Activated naive CD4-positive, alpha-beta T cell treated with anti-CD3 and anti-CD28 coated beads, Interleukin-2, amount 50 U/mL, for 72 hours (primary cell): ENCODE data around the gene LCTL. TPM values are rescaled to one million over a fixed set of nuclear protein-coding genes. Genes with fewer than 3 reads are reported as not detected.
"Not testable (repeated sequence)": the region's sequence is repeated elsewhere in the genome, so short reads cannot be mapped to it uniquely, and the experiment has no call there.

ENCODE experiments used
- ATAC-seq, 2 donors: fragments of 150-1000 bp; cut with Tn5 transposase; 2 replicates each; pipeline ENCODE4 v1.10.0; 2021; ENCODE audit warnings: mild to moderate bottlenecking in 2 of 2, moderate library complexity in 2 of 2
- DNase-seq, 2 donors: peaks; one replicate each; pipeline ENCODE4 v3.0.0; 2021 to 2022; ENCODE audit warnings: low spot score in 2 of 2
- H3K27ac Mint-ChIP-seq, 2 donors: one replicate each; pipeline ENCODE4 v1.8.0; 2022; ENCODE audit warnings: mild to moderate bottlenecking in 2 of 2, mixed read lengths in 2 of 2
- H3K36me3 Mint-ChIP-seq, 2 donors: one replicate each; pipeline ENCODE4 v1.8.0; 2022; ENCODE audit warnings: mixed read lengths in 2 of 2
- H3K9me3 Mint-ChIP-seq, 2 donors: one replicate each; pipeline ENCODE4 v1.8.0; 2022; ENCODE audit warnings: mixed read lengths in 2 of 2
- total RNA-seq, 2 donors: library from RNA; stranded (reverse); gene quantifications; one replicate each; pipeline ENCODE4 v1.2.3, GENCODE V29; 2022

Gene LCTL
- total RNA-seq, 2 donors from 2014 or later, result not detected

DNA sequence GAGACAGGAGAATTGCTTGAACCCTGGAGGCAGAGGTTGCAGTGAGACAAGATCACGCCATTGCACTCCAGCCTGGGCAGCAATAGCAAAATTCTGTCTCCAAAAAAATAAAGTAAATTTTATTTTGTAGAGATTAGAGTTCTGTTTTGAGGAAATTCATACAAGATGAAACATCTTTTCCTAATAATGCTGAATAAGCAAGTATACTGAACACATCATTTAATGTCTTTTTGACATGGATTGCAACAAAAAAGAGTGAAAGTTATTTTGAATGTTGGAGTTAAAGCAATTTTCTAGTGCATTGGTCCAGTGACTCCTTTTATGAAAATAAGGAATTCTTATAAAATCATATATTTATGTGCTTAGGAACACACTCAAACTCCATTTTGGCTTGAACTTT is 20.5 kb downstream of the LCTL start:
- no peak for ATAC-seq
- DNase-seq, result no peak
- Mint-ChIP-seq H3K9me3 (no peaks in the 10 kb centered on the region), H3K36me3 (peaks cover 9 to 11% of the 10 kb centered on the region in 2 donors), H3K27ac (no peak overlapping the region)

DNA sequence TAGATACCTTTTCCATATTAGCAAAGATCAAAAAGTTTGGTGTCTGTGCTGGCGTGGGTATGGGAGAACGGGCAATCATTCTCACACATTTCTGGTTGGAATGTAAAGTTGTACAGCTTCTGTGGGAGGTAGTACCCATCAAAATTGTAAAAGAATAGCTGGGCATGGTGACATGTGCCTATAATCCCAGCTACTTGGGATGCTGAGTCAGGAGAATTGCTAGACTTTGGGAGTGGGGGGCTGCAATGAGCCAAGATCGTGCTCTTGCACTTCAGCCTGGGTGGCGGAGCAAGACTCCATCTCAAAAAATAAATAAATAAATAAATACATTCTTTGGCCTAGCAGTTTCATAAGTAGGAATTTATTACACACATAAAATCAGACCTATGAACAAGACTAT is 22.9 kb downstream of the LCTL start:
- ATAC-seq, result no peak

DNA sequence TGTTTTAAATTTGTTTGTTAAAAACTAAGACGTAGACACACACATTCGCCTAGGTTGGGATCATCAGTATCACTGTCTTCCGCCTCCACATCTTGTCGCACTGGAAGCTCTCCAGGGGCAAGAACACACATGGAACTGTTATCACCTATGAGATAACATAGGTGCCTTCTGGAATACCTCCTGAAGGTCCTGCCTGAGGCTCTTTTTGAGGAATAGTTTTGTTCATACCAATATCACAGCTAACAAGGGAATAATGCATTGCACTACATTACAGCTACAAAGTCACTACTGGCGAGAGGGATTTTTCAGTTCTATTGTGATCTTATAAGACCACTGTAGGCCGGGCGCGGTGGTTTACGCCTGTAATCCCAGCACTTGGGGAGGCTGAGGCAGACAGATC is 30.7 kb downstream of the LCTL start:
- Mint-ChIP-seq H3K27ac (no peak overlapping the region), H3K9me3 (no peaks in the 10 kb centered on the region), H3K36me3 (peaks cover 9 to 11% of the 10 kb centered on the region in 2 donors)
- ATAC-seq, result no peak
- DNase-seq, result no peak

More for the DNA sequence above, 22.9 kb downstream of the LCTL start:
- Mint-ChIP-seq H3K36me3 (peaks cover 20% of the 10 kb centered on the region in 2 donors), H3K27ac (no peak overlapping the region), H3K9me3 (no peaks in the 10 kb centered on the region)
- DNase-seq, result no peak

DNA sequence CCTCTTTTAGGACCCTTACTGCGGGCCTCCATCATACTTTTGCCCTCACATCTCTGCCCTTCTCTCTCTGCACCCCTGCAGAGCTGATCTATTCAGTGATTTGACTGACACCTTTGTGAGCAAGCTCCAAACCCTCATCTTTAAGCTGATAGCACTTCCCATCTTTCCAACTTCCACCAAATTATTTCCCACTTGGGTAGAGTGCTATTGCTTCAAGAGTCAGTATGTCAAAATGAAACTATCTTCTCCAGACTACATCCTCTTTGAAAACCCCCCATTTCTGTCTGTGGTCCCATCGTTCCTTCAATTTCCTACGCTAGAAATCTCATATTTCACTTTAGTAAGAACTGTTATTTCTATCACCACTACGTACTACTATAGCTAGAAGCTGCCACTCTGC is 41.0 kb downstream of the LCTL start:
- Mint-ChIP-seq H3K27ac (no peak overlapping the region), H3K36me3 (peaks cover 9 to 13% of the 10 kb centered on the region in 2 donors)
- DNase-seq, result no peak

DNA sequence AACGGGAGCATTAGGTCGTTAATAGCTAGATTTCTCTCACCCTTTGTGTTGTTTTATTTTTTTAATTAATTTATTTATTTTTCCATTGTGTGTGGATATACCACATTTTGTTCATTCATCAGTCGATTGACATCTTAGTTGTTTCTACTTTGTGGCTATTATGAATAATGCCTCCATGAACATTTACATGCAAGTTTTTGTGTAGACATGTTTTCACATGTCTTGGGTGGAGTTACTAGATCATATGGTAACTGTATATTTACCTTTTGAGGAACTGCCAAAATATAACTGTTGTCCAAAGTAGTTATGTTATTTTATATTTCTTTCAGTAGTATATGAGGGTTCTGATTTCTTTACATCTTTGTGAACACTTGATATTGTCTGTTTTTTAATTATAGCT is 41.9 kb downstream of the LCTL start:
- no peak for ATAC-seq
- Mint-ChIP-seq H3K27ac (no peak overlapping the region), H3K36me3 (peaks cover 6 to 9% of the 10 kb centered on the region in 2 donors), H3K9me3 (no peaks in the 10 kb centered on the region)
- no peak for DNase-seq

More for the DNA sequence above, 41.0 kb downstream of the LCTL start:
- ATAC-seq, result no peak
- no peaks in the 10 kb centered on the region for H3K9me3 Mint-ChIP-seq

DNA sequence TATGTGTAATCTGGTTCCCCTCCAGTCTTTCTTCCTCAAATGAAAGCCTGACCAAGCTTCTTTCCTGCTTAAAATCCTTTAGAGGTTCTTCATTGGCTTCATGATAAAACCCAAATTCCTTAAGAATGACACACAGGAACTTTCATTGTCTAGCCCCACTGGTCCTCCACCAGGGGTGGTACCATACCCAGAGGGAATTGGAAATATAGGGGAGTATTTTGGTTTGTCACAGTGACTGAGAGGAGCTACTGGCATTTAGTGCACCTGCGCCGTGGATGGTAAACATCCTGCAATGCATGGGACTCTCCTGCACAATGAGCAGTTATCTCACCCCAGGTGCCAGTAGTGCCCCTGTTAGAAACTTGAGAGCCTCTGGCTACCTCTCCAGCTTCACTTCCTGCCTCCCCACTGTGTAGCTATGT is 49.9 kb downstream of the LCTL start:
- Mint-ChIP-seq H3K9me3 (no peaks in the 10 kb centered on the region), H3K36me3 (peaks cover 12 to 25% of the 10 kb centered on the region in 2 donors), H3K27ac (peak overlapping the region; percentile 11 to 56)
- DNase-seq (no peak), ATAC-seq (no peak)

DNA sequence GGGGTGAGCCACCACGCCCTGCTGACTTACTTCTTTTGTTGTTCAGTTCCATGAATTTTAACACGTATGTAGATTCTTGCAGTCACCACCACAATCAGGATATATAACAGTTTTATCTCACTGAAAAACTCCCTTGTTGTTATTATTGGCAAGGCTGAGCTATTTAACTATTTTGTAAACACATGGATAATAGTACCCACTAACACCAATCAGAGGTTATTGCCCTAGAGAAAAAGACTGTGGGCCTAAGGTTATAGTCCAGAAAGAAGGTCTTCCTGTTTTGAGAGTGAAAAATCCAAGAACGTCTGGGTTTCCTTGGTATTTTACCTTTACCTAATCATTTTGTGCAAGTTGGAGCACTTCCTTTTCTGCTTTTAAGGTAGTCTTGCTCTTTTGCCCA is 51.2 kb downstream of the LCTL start:
- H3K36me3 Mint-ChIP-seq, result peaks cover 12 to 25% of the 10 kb centered on the region in 2 donors
- no peak for ATAC-seq

DNA sequence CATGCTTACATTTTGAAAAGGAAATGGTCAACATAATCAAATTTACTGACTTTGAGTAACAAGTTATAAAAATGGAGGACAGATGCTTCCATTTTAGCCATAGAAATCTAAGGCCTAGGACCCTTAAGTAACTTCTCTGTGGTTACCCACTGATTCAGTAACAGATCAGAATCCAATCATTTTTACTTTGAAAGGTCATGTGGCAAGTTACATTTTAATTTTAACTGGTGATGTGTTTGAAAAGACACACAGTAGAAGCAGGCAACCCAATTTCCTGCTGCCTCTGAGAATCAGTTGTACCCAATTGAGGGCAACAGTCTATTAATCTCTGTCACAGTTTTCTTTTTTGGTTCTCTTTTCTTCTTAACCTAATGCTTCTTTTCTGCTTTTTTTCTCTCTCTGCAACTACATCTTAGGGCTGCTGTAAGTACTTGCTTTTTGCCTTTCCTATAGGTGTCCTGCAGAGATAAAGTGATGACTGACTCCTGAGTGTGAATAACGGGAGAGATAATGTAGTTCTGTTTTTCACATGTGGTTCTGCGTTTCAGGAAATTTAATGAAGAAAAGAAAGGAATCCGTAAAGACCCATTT is 57.4 kb downstream of the LCTL start:
- peaks cover 21 to 22% of the 10 kb centered on the region in 2 donors for H3K36me3 Mint-ChIP-seq
- no peaks in the 10 kb centered on the region for H3K9me3 Mint-ChIP-seq
- ATAC-seq (no peak), DNase-seq (no peak)
- no peak overlapping the region for H3K27ac Mint-ChIP-seq

More for the DNA sequence above, 51.2 kb downstream of the LCTL start:
- H3K9me3 Mint-ChIP-seq, result no peaks in the 10 kb centered on the region
- no peak for DNase-seq
- H3K27ac Mint-ChIP-seq, result no peak overlapping the region

DNA sequence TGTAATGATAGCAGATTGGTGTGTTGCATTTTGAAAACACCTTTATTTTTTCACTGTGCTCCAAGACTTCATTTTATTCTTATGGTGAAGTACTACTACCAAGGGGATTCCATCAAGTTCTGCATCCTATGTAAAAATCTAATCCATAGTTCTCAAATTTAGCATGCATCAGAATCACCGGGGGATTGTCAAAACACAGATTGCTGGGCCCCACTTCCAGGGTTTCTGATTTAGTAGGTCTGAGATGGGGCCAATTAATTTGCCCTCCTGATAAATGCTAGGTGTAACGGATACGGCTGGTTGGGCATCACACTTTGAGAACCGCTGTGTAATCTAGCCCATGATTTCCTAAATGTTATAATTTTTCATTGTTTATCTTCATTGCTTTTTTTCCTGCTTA is 60.0 kb downstream of the LCTL start:
- ATAC-seq, result no peak
- H3K9me3 Mint-ChIP-seq, result no peaks in the 10 kb centered on the region
- peak overlapping the region; percentile 95 to 100 for H3K27ac Mint-ChIP-seq
- no peak for DNase-seq
- peaks cover 32 to 40% of the 10 kb centered on the region in 2 donors for H3K36me3 Mint-ChIP-seq

DNA sequence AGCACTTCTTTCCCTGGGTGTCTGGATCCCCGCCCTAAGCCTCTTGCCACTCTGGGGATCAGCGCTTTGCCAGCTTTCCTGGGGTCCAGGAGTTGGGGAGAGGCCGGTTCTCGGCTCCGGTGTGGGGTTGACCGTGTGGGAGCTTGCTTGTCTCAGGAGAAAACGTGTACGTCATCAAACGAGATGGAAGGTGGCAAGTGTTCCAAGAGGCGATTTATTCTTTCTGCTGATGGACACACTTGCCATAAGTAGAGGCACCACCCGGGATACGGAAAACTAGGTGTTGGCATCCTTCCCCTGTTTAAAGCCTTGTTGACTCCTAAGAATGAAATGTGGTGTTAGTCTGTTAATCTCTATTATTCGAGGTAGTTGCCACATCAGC is 60.4 kb downstream of the LCTL start:
- H3K27ac Mint-ChIP-seq, result peak overlapping the region; percentile 95 to 100
- no peaks in the 10 kb centered on the region for H3K9me3 Mint-ChIP-seq
- H3K36me3 Mint-ChIP-seq, result peaks cover 34 to 44% of the 10 kb centered on the region in 2 donors
- ATAC-seq, result peak in 1 of 2 donors; percentile 23
- no peak for DNase-seq

DNA sequence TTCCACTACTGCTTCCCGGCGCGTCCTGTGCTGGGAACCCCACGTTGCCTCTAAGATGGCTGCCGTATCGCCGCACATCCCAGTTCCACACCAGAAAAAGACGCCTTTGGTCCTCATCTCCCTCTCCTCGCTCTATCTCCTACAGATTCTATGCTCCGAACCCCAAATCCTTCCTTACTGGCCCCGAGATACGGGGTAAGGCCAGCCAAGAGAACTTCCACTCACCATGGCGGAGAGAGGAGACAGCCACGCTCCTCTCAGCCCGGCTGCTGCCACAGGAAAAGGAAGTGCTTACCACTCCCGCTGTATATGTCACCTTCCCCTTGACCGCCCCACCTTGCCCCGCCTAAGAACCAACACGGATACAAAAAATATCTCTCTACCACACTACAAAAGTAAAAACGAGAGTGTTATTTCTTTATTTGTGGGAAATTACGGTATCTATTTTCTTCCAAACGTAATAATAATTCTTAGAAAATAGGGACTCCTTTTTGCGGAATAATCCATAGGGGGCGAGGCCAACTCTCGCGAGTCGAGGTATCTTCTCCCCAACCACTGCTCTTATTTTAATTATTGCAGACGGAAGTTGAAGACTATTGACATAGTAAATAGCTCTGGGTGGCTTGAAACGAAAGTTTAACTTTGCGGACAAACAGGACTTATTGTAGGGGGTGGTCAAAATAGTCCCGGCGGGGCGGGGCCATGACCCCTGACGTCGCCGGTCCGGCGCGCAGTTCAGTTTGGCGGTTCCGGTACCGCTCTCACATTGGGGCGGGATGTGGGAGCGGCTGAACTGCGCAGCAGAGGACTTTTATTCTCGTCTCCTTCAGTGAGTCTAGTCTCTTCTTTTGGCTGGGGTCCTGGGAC is 61.0 kb downstream of the LCTL start, which contains the start of the genes RPL4 and ZWILCH:
Gene RPL4 (minus strand): TSS at position 293 of the 867 bp plus-strand sequence. CDS start 65 bp downstream, at position 228.
Gene ZWILCH (plus strand): TSS at position 764 of the 867 bp plus-strand sequence. CDS start 13 bp downstream, at position 777.
- DNase-seq (peak; percentile 77 to 84), ATAC-seq (peak; percentile 92 to 93)
- H3K27ac Mint-ChIP-seq, result peak within 1 kb of the TSS; percentile 95 to 100
- H3K36me3 Mint-ChIP-seq, result peaks cover 40 to 50% of the 10 kb centered on the region in 2 donors
- H3K9me3 Mint-ChIP-seq, result no peaks in the 10 kb centered on the region

DNA sequence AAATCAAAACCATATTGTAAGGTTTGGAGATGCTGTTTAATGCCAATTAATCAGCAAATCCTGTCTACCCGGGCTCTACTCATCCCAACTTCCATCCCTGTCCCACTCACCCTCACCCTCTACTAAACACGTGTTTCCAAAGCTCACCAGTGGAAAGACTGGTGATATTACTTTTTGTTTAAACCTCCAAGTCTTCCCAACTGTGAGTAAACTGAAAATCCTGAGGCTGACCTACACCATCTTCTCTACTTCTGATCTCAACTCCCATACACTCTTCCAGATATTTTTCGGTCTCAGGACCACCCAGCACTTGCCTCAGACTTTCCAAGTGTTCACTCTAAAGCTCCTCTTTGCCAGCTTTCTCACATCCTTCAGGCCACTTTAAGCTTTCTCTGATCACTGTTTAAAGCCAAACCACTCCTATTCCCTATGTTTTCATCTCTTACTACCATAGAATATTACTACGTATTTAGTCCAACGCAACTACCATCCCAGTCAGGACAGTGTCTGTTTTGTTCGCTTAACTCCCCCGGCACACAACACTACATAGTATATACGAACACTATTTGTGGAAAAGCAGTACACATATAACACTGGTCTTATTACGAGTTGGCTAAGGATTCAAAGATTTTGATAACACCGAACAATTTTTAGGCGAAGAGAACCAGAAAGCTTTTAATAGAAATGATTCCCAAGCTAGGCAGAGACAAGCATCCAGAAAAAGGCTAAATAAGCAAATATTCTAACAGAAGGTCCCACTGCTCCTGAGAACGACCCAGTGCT is 61.8 kb downstream of the LCTL start:
- H3K27ac Mint-ChIP-seq, result peak overlapping the region; percentile 95 to 100
- no peaks in the 10 kb centered on the region for H3K9me3 Mint-ChIP-seq
- peaks cover 40 to 58% of the 10 kb centered on the region in 2 donors for H3K36me3 Mint-ChIP-seq
- ATAC-seq, result no peak
- no peak for DNase-seq

DNA sequence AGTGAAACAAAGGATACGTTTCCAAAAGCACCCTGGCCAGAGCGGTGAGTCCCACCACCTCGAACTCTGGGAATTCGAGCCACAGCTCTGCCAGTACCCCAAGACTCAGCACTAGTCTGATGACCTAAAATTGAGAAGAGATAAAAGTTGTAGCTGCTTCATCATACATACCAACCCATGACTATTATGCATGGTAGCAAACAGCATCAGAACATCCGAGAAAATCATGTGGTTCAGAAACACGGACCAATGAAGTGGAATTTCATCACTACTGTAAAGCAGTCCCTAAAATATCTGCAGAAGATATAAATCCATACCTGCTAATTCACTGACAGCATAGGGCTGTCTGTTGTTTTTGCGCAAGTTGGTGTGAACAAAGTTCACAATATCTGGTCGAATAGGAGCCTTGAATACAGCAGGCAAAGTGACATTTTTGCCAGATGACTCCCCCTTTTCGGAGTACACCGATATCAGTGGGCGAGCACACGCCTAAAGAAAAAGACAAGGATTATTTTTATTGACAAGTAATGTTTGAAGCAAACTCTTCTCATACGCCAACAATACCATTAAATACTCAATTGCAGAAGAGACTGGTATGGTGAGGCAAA is 62.7 kb downstream of the LCTL start:
- not testable (repeated sequence) for H3K9me3 Mint-ChIP-seq, ATAC-seq, DNase-seq
- H3K36me3 Mint-ChIP-seq, result peaks cover 40 to 58% of the 10 kb centered on the region in 2 donors
- H3K27ac Mint-ChIP-seq, result peak overlapping the region; percentile 95 to 100

DNA sequence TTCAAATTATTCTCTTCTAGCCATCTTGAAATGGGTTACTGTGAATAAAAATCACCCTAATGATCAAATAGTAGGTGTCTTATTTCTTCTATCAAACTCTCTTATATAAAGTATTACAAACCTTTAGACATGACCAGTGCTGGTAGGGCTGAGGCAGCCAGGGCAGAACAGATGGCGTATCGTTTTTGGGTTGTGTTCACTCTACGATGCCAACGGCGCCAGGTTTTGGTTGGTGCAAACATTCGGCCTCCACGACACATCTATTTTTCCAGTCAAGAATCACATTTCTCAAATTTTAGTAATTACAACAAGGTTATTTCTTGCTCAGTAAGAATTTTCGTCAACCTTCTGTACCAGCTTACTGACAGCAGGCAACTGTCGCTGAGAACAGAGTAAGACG is 63.3 kb downstream of the LCTL start:
- no peaks in the 10 kb centered on the region for H3K9me3 Mint-ChIP-seq
- H3K27ac Mint-ChIP-seq, result peak overlapping the region; percentile 93 to 95
- no peak for ATAC-seq
- DNase-seq, result no peak
- peaks cover 40 to 58% of the 10 kb centered on the region in 2 donors for H3K36me3 Mint-ChIP-seq

DNA sequence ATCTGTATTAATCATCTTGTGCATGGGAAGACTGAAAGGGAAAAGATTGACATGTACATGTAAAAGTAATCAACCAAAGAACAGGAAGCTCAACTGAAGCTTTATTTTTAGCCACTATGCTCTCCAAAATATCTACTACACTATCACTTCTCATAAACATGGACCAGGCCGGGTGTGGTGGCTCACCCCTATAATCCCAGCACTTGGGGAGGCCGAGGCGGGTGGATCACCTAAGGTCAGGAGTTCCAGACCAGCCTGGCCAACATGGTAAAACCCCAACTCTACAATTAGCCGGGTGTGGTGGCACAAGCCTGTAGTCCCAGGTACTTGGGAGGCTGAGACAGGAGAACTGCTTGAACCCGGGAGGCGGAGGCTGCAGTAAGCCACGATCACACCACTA is 65.5 kb downstream of the LCTL start:
- not testable (repeated sequence) for DNase-seq, H3K9me3 Mint-ChIP-seq, ATAC-seq
- Mint-ChIP-seq H3K36me3 (peaks cover 47 to 64% of the 10 kb centered on the region in 2 donors), H3K27ac (peak overlapping the region in 1 of 2 donors; percentile 97)
